Activated CD4-positive, CD25-positive, alpha-beta regulatory T cell (primary cell): ENCODE measurements around the gene SLC27A1.
"Not testable (repeated sequence)": the region's sequence is repeated elsewhere in the genome, so short reads cannot be mapped to it uniquely, and the experiment has no call there.

Source experiments
- DNase-seq, 4 experiments: peaks; one replicate each; lab custom pipeline; 2025; lab: John Stamatoyannopoulos, UW

SLC27A1 gene

DNA sequence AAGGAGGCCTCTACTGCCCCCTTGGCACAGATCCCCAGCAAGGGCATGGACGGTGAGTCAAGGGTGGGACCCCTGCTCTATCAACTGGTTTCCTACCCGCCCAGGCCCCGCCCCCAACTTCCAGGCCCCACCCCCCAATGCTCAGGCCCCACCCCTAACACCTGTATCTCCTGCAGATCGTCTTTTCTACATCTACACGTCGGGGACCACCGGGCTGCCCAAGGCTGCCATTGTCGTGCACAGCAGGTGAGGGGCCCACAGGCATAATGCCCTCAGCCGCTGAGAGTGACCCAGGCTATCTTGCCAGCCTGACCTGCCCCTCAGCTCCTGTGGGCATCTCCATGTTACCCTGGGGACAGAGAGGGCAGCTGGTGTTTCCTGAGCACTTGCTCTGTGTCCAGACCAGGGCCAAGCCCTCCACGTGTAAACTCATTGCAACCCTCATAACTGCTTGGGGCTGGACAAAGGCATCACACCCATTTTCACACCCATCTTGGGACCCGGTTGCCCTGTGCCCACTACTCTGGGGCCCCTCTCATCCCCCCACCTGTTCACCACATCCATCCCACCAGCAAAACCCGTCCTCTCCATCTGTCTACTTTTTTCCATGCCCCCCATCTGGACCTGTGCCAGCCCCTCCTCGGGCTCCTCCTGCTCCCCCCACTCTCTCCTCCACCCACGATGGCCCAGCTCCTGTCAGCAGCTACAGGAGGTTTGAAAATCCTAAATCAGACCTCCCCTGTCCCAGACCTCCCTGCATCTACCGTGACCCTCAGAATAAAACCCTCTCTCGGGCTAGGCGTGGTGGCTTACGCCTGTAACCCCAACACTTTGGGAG is 17.2 kb downstream of the SLC27A1 start:
- DNase-seq, result no peak

DNA sequence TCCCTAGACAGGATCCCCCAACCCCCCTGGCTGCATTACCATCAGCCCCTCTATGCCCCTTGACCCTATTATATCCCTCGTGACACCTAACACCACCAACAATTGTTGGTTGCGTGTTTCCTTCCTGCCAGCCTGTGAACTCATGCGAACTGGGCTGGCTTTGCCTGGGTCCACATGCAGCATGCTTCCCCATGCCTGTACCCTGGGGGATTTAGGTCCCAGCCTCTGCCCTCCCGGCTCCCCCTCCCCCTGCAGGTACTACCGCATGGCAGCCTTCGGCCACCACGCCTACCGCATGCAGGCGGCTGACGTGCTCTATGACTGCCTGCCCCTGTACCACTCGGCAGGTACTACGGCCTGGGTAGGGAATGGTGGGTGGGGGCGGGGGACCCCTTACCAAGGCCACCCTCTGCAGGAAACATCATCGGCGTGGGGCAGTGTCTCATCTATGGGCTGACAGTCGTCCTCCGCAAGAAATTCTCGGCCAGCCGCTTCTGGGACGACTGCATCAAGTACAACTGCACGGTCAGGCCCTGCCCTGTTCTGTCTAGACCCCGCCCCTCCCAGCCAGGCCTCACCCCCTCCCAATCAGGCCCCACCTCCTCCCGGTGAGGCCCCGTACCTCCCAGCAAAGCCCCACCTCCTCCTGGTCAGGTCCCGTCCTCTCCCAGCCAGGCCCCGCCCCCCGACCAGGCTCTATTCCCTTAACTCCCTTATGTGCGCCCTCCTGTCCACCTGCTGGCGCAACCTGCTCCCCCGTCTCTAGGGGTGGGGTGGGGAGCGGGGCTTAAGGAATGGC is 18.5 kb downstream of the SLC27A1 start:
- DNase-seq, result peak; percentile 31 to 39 (median 38)

DNA sequence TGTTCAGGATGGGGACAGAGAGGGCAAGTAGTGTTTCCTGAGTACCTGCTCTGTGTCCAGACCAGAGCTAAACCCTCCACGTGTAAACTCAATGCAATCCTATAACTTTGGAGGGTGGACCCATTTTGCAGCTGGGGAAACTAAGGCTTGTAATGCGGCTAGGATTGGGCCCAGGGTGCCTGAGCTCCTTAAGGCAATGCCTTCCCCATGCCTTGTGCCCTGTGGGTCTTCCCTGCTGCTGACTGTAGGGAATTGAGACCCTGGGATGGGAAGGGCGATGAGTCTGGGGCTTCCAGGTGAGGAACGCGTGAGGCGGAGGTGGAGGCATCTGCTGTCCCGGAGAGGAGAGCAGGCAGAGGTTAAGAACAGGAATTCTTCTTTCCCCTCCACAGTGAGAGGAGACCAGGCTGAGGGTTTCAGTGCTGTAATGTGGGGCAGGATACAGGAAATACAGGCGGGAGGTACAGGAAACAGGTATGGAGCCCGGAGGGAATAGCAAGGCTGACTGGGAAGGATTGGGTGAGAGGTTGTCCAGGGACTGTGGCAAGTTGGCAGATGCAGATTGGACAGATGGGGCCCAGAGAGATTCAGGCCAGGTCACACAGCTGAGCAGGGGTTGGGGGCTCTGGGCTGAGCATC is 19.2 kb downstream of the SLC27A1 start:
- no peak for DNase-seq

DNA sequence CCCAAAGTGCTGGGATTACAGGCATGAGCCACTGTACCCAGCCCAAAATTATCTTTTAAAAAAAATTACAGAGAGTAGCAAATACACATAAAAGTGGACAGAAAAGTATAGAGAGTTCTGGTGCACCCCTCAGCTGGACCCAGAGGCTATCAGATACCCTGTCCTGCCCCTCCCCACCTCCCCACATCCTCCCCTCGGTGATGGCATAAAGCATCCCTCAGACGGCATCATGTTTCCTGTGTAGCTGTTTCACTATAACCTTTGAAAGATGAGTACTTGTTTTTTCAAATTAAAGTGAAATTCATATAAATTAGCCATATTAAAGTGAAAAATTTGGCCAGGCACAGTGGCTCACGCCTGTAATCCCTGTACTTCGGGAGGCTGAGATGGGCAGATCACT is 20.1 kb downstream of the SLC27A1 start:
- peak in 1 of 4 experiments; percentile 15 for DNase-seq

DNA sequence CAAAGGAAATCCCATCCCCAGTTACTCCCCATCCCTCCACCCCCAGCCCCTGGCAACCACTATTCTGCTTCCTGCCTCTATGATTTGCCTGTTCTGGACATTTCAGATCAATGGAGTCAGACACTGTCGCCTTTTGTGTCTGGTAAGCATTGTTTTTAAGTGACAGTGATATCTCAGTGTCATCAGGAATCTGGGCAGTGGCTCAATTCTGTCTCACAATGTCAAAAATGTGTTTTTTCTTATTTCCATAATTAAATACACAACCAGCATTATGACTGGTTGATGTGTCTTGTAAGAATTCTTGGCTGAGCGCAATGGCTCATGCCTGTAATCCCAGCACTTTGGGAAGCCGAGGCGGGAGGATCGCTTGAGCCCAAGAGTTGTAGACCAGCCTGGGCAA is 21.0 kb downstream of the SLC27A1 start:
- no peak for DNase-seq

DNA sequence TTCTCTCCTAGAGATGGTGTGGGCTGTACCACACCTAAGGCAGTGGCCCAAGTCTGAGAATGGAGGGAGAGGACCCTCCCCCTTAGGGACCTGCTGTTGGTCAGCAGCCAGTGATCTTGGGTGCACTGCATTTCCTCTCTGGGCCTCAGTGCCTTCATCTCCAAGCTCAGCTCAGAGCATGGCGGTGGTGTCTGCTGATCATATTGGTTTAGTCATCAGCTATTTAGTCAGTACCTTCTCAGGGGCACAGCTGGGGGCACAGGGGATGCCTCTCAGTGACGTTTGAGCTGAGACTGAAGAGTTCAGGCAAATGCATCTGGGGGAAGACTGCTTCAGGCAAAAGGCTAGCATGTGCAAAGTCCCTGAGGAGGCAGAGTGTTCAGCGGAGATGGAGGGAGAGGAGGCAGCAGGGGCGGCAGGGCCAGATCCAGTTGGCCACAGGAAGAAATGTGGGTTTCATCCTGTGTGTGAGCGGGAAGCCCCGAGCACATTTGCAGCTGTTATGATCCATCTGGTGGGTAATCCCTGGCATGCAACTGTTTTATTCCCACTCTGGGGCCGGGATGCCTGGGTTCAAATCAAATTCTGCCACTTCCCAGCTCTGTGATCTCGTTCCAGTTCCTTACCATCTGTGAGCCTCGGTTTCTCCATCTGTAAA is 25.4 kb downstream of the SLC27A1 start:
- no peak for DNase-seq

DNA sequence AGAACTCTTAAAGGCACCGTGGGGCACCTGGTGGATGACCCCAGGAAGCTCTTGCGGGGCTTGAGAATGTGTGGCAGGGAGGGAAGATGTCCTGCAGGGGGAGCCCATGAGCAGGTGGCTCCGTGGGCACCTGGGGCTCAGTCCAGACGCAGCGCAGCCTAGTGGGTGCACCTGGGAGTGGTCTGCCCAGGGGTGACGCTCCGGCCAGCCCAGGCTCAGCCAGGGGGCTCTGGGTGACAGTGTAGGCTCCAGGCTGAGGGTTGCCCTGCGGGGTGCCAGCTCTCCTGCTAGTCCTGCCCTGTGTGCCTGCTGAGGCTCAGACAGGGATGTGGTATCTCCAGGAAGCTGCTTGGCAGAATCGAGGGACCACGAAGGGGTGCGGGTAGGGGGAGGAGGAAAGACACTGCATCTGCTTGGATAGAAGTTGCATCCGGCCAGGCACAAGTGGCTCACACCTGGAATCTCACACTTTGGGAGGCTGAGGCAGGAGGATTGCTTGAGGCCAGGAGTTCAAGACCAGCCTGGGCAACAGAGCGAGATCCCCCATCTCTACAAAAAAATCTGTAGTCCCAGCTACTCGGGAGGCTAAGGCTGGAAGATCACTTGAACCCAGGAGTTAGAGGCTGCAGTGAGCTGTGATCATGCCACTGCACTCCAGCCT is 26.1 kb downstream of the SLC27A1 start:
- DNase-seq, result peak; percentile 61 to 80 (median 64)

DNA sequence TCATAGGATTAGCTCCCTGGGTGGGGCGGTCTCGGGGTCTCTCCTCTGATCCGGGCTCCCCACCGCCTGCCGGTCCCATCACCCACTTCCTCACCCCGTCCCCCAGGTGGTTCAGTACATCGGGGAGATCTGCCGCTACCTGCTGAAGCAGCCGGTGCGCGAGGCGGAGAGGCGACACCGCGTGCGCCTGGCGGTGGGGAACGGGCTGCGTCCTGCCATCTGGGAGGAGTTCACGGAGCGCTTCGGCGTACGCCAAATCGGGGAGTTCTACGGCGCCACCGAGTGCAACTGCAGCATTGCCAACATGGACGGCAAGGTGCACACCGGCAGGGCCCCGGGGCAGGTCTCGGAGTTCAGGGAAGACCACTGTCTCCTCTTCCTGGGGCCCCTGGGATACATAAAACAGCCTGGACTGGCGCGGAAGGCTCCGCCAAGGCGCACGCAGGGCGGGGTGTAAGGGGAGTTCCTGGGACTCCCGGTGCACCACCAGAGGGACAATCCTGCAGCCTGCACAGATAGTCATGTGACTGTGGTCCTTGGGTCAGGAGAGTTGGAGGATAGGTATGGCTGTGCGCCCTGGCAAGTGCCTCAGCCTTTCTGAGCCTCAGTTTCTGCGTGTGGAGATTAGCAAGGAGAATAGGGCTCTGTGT is 26.9 kb downstream of the SLC27A1 start:
- DNase-seq, result no peak

DNA sequence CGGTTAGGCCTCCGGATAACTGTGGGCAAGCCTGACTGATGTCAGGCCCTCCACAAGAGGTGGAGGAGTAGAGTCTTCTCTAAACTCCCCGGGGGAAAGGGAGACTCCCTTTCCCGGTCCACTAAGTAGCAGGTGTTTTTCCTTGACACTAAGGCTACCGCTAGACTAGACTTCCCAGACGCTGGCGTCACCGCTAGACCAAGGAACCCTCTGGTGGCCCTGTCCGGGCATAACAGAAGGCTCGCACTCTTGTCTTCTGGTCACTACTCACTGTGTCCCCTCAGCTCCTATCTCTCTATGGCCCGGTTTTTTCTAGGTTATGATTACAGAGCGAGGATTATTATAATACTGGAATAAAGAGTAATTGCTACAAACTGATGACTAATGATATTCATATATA is 28.7 kb downstream of the SLC27A1 start:
- DNase-seq, result not testable (repeated sequence)

DNA sequence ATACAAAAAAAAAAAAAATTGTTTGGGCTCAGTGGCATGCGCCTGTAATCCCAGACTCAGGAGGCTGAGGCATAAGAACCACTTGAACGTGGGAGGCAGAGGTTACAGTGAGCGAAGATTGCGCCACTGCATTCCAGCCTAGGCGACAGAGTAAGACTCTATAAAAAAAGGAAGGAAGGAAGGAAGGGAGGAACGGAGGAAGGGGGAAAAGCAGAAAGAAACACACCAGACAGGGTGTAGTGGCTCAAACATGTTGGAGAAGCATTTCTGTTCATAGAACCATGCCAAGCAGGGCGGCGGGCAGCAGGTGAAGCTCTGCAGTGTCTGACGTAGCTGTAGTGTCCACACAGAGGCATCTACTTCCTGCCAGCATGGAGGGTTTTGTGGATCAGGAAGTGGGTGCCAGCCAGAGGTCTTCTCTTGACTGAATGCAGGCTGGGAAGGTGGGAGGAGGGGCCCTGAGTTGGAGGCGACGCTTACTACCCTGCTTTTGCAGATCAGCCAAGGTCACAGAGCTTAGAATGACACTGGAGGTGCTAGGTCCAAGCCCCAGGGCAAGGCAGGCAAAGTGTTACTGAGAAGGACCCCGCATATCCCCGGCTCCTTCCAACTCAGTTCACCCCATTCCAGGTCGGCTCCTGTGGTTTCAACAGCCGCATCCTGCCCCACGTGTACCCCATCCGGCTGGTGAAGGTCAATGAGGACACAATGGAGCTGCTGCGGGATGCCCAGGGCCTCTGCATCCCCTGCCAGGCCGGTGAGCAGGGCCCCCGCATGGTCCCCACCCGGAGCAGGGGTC is 29.5 kb downstream of the SLC27A1 start:
- no peak for DNase-seq

DNA sequence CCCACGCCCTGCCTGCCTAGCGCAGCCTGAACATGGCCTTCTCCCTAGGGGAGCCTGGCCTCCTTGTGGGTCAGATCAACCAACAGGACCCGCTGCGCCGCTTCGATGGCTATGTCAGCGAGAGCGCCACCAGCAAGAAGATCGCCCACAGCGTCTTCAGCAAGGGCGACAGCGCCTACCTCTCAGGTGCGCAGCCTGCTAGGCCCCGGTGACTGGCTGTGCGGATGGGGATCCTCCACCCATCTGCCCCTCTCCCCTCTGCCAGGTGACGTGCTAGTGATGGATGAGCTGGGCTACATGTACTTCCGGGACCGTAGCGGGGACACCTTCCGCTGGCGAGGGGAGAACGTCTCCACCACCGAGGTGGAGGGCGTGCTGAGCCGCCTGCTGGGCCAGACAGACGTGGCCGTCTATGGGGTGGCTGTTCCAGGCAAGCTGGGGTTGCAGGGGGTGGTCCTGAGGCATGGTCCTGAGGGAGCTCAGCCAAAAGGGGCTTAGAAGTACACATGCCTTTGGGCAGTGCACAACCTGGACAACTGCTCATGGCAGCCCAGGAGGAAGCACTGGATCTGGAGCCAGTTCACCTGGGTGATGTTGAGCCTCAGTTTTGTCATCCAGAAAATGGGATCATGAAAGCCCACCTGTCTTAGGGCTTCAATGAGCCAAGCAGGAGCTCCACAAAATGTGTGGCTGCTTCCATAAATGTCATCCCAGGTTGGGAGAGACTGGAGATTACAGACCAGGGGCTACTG is 30.3 kb downstream of the SLC27A1 start:
- DNase-seq, result no peak

DNA sequence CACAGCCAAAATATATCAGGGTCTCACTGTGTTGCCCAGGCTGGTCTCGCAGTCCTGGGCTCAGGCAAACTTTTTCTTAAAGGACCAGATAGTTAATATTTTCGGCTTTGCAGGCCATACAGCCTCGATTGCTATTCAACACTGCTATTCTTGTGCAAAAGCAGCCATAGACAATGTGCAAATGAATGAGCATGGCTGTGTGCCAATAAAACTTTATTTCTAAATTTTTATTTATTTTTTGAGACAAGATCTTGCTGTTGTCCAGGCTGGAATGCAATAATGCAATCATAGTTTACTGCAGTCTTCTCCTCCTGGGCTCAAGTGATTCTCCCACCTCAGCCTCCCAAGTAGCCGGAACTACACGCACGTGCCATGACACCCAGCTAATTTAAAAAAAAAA is 32.9 kb downstream of the SLC27A1 start:
- DNase-seq, result no peak

DNA sequence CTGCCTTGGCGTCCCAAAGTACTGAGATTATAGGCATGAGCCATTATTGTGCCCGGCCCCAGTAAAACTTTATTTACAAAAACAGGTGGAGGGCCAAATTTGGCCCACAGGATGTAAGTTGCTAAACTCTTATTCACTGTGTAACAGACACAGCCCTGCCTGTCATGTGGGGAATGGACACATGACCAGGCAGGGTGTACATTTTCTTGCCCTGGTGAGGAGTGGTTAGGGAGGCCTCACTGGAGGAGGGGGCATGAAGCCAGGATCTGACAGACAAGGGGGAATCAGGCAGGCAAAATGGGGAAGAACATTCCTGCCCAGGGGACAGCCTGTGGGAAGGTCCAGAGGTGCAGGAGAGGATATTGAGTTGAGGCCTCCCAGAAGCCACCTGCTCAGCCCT is 33.7 kb downstream of the SLC27A1 start:
- DNase-seq, result no peak

DNA sequence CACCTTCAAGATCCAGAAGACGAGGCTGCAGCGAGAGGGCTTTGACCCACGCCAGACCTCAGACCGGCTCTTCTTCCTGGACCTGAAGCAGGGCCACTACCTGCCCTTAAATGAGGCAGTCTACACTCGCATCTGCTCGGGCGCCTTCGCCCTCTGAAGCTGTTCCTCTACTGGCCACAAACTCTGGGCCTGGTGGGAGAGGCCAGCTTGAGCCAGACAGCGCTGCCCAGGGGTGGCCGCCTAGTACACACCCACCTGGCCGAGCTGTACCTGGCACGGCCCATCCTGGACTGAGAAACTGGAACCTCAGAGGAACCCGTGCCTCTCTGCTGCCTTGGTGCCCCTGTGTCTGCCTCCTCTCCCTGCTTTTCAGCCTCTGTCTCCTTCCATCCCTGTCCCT is 34.1 kb downstream of the SLC27A1 start:
- no peak for DNase-seq

DNA sequence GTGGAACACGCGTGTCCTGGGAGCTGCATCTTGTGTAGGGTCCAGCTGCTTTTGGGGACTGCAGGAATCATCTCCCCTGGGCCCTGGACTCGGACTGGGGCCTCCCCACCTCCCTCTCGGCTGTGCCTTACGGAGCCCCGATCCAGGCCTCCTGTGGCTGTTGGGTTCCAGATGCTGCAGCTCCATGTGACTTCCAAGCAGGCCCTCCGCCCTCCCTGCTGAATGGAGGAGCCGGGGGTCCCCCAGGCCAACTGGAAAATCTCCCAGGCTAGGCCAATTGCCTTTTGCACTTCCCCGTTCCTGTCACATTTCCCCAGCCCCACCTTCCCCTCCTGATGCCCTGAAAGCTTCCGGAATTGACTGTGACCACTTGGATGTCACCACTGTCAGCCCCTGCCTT is 34.9 kb downstream of the SLC27A1 start:
- no peak for DNase-seq

DNA sequence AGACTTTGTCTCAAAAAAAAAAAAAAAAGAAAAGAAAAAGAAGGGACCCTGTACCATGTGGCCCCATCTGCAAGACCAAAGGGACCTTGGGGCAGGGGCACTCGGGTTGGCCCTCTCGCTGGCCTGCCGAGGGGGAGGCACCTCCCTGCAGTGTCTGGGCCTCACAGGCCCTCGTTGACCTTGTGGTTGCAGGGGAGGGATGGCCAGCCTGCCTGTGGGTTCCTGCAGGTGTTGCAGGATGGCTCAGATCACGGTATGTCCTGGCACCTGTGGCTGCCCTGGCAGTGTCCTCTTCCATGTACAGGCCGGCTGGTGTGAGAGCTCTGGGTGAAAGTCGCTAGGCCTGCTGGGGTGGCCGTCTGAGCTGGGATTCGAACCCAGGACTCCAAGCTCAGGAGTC is 36.4 kb downstream of the SLC27A1 start:
- DNase-seq, result no peak

DNA sequence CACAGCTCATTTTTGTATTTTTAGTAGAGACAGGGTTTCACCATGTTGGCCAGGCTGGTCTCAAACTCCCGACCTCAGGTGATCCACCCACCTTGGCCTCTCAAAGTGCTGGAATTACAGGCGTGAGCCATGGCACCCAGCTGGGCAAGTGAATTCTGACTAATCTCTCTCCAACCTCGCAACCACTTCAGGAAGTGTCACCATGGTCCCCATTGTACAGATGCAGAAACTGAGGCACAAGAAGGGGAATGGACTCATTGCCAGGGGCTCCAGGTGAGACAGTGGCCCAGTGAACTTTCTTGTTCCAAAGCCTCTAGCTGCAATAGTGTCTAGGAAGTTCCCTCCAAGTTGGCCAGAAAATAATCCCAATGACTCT is 38.2 kb downstream of the SLC27A1 start:
- DNase-seq, result not testable (repeated sequence)

DNA sequence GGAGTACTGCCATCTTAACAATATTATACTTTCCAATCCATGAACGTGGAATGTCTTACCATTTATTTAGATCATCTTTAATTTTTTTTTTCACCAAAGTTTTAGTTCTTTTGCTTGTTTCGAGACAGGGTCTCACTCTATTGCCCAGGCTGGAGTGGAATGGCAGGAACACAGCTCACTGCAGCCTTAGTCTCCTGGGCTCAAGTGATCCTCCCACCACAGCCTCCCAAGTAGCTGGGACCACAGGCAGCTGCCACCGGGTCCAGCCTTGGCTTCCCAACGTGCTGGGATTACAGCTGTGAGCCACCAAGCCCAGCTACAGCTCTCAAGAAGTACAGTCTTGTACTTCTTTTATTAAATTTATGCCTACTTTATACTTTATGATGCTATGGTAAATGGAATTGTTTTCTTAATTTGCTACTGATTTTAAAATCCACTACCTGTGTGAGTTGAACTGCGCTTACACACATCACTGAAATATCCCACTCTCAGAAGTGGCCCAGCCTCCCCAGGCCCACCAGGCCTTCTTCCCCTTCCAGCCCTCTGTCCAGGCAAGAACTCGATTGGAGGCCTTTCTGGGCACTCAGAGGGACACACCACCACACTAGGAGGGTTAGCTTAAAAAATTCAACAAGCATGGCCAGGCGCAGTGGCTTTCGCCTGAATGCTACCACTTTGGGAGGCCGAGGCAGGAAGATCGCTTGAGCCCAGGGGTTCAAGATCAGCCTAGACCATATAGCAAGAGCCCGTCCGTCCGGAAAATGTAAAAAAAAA is 40.1 kb downstream of the SLC27A1 start:
- DNase-seq, result no peak
